Erythroblast (primary cell): Measurements from ENCODE around the gene COL9A3.

Experiments used
- GATA1 ChIP-seq: IDR thresholded peaks from 2 replicates; pipeline ENCODE4 v1.6.1; 2011; ENCODE audit warnings: low read depth, mild to moderate bottlenecking, control low read depth, low read length, moderate library complexity
- POLR2A ChIP-seq: IDR thresholded peaks from 2 replicates; pipeline ENCODE4 v1.6.1; 2011; ENCODE audit warnings: mild to moderate bottlenecking, low read length

DNA sequence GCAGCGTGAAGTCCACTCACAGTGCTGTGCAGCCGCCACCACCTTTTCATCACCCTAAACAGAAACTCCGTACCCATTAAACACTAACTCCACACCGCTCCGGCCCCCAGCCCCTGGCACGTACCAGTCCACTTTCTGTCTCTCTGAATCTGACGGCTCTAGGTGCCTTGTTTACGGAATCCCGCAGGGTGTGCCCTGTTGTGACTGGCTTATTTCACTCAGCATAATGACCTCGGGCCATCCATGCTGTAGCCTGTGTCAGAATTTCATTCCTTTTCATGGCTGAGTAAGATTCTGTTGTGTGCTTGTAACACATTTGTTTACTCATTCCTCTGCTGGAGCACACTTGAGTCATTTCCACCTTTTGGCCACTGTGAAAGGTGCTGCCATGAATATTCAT lies 26.8 kb downstream of the COL9A3 start:
- TF ChIP-seq POLR2A (no peak), GATA1 (no peak)
